ENCODE data around the gene BRD4.

Gene BRD4

GRCh38 chr19:15296841-15297415, 35.4 kb downstream of the BRD4 start:
- DNase-seq (peak; percentile 52), ATAC-seq (ENCODE audit: insufficient read depth, low read depth) (0 out of 3 replicates have a peak, but pooled peaks have one; percentile 25)
- Histone ChIP-seq H4K20me1 (ENCODE audit: insufficient read depth, low read length) (peaks cover 93% of the 10 kb centered on the region), H3K9ac (ENCODE audit: low read depth, low read length) (no peak overlapping the region), H3K79me2 (ENCODE audit: insufficient read depth, low read length) (peaks cover 99% of the 10 kb centered on the region), H3K4me3 (ENCODE audit: low read depth in 1 of 2, low read length in 2 of 2) (no peak overlapping the region), H2AFZ (ENCODE audit: low read depth, low read length) (no peak overlapping the region), H3K27ac (ENCODE audit: low read length) (peak overlapping the region; percentile 60), H3K4me2 (ENCODE audit: insufficient read depth, low read length) (no peak overlapping the region), H3K4me1 (ENCODE audit: insufficient read depth, low read length) (peaks cover 93% of the 10 kb centered on the region), H3K27me3 (ENCODE audit: insufficient read depth, low read length, poor library complexity) (no peaks in the 10 kb centered on the region), H3K36me3 (ENCODE audit: insufficient read depth, low read length) (peaks cover 23% of the 10 kb centered on the region), H3K9me3 (ENCODE audit: insufficient read depth, low read length, severe bottlenecking) (no peaks in the 10 kb centered on the region)
- TF ChIP-seq EZH2 (IDR thresholded peaks at IDR 0.05; ENCODE audit: borderline replicate concordance, low read depth, low read length, severe bottlenecking) (no peak), CTCF (IDR thresholded peaks at IDR 0.05; ENCODE audit: borderline replicate concordance, extremely low read depth, low read length, poor library complexity, severe bottlenecking) (no peak)

GRCh38 chr19:15296353-15296752, 36.0 kb downstream of the BRD4 start:
- Histone ChIP-seq H4K20me1 (ENCODE audit: insufficient read depth, low read length) (peaks cover 95% of the 10 kb centered on the region), H3K27me3 (ENCODE audit: insufficient read depth, low read length, poor library complexity) (no peaks in the 10 kb centered on the region), H3K4me1 (ENCODE audit: insufficient read depth, low read length) (peaks cover 94% of the 10 kb centered on the region), H3K36me3 (ENCODE audit: insufficient read depth, low read length) (peaks cover 23% of the 10 kb centered on the region), H3K4me3 (ENCODE audit: low read depth in 1 of 2, low read length in 2 of 2) (no peak overlapping the region), H3K9me3 (ENCODE audit: insufficient read depth, low read length, severe bottlenecking) (no peaks in the 10 kb centered on the region), H3K27ac (ENCODE audit: low read length) (no peak overlapping the region), H3K9ac (ENCODE audit: low read depth, low read length) (no peak overlapping the region), H3K79me2 (ENCODE audit: insufficient read depth, low read length) (peaks cover 99% of the 10 kb centered on the region), H3K4me2 (ENCODE audit: insufficient read depth, low read length) (no peak overlapping the region), H2AFZ (ENCODE audit: low read depth, low read length) (no peak overlapping the region)
- DNase-seq (no peak), ATAC-seq (ENCODE audit: insufficient read depth, low read depth) (no peak)
- TF ChIP-seq CTCF (IDR thresholded peaks at IDR 0.05; ENCODE audit: borderline replicate concordance, extremely low read depth, low read length, poor library complexity, severe bottlenecking): no peak
- TF ChIP-seq EZH2 (IDR thresholded peaks at IDR 0.05; ENCODE audit: borderline replicate concordance, low read depth, low read length, severe bottlenecking): no peak

- no peak for DNase-seq
- no peak for TF ChIP-seq CTCF (IDR thresholded peaks at IDR 0.05; ENCODE audit: borderline replicate concordance, extremely low read depth, low read length, poor library complexity, severe bottlenecking)
- no peak for TF ChIP-seq EZH2 (IDR thresholded peaks at IDR 0.05; ENCODE audit: borderline replicate concordance, low read depth, low read length, severe bottlenecking)
- H3K79me2 ChIP-seq (ENCODE audit: insufficient read depth, low read length): peaks cover 99% of the 10 kb centered on the region
- no peak overlapping the region for H3K27ac ChIP-seq (ENCODE audit: low read length)
- H2AFZ ChIP-seq (ENCODE audit: low read depth, low read length): no peak overlapping the region
- H3K9me3 ChIP-seq (ENCODE audit: insufficient read depth, low read length, severe bottlenecking): no peaks in the 10 kb centered on the region
- peaks cover 89% of the 10 kb centered on the region for H3K4me1 ChIP-seq (ENCODE audit: insufficient read depth, low read length)
- H3K27me3 ChIP-seq (ENCODE audit: insufficient read depth, low read length, poor library complexity): no peaks in the 10 kb centered on the region
- no peak overlapping the region for H3K4me2 ChIP-seq (ENCODE audit: insufficient read depth, low read length)
- H3K4me3 ChIP-seq (ENCODE audit: low read depth in 1 of 2, low read length in 2 of 2): no peak overlapping the region
- H4K20me1 ChIP-seq (ENCODE audit: insufficient read depth, low read length): peaks cover 97% of the 10 kb centered on the region
- ATAC-seq (ENCODE audit: insufficient read depth, low read depth): no peak
- H3K9ac ChIP-seq (ENCODE audit: low read depth, low read length): no peak overlapping the region
- peaks cover 25% of the 10 kb centered on the region for H3K36me3 ChIP-seq (ENCODE audit: insufficient read depth, low read length)
These were observed 37.8 kb downstream of the BRD4 start for GRCh38 chr19:15294561-15294990.

Data from DND-41 (cell line).